ENCODE data around the gene ZNF578. TPM values are rescaled to one million over a fixed set of nuclear protein-coding genes. Genes with fewer than 3 reads are reported as not detected.

The ZNF578 gene
- total and polyA plus RNA-seq, 9 of the 15 experiments (the other 6 are each of a cell fraction or from before 2014, with no cell fraction given): 0.05 to 0.29 (median 0.15) TPM

DNA sequence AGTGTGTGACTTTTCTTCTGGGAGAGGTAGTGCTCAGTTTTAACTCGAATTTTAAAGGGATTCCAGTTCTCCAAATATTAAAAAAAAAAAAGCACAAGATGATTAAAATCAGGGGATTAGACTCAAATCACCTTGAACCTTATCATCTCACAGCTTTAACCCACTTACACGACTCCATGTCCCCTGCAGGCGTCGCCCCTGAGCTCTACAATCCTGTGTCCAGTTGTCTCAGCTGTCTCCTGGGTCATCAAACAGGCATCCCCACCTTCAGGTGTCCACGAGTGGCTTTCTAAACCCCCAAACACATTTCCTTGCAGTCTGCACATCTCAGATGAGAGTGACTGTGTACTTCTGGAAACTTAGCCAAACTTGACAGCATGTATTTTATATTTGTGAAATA, 88.3 kb downstream of the ZNF578 start:
- Histone ChIP-seq H3K9ac (ENCODE audit: insufficient read depth in 1 of 2, low read depth in 2 of 2, low read length in 2 of 2) (no peak overlapping the region), H3K36me3 (ENCODE audit: control insufficient read depth, insufficient read depth, low read length) (peaks cover 30% of the 10 kb centered on the region; the same call in 1 of the 3 replicates)
- no TSS peak for BruUV-seq (replicated peaks)

More for the DNA sequence above, 88.3 kb downstream of the ZNF578 start:
- DNase-seq (ENCODE audit: extremely low read depth in 1 of 4, low spot score in 3 of 4) (no peak), ATAC-seq (no peak), FAIRE-seq (no peak)
- Histone ChIP-seq H3K27me3 (ENCODE audit: control insufficient read depth in 2 of 2, insufficient read depth in 2 of 2, low read length in 2 of 2) (no peaks in the 10 kb centered on the region), H3K4me1 (replicated peaks in 1 of 2; ENCODE audit: control insufficient read depth in 2 of 2, insufficient read depth in 2 of 2, low read length in 2 of 2) (no peaks in the 10 kb centered on the region; a peak in 1 of 5 replicates), H4K20me1 (replicated peaks; ENCODE audit: control insufficient read depth, insufficient read depth, low read length) (no peaks in the 10 kb centered on the region), H3K9me1 (ENCODE audit: control insufficient read depth, insufficient read depth, low read length) (no peaks in the 10 kb centered on the region), H3K27ac (ENCODE audit: extremely low read depth, low read depth, low read length) (no peak overlapping the region), H3K79me2 (ENCODE audit: control insufficient read depth, insufficient read depth, low read length) (0 out of 3 replicates have a peak, but pooled peaks cover 6% of the 10 kb centered on the region), H3K4me3 (no peak overlapping the region), H3K4me2 (ENCODE audit: insufficient read depth, low read length) (no peak overlapping the region), H2AFZ (ENCODE audit: low read depth, low read length) (no peak overlapping the region), H3K9me3 (replicated peaks; ENCODE audit: control insufficient read depth, insufficient read depth, low read depth, low read length) (no peaks in the 10 kb centered on the region)
- TF ChIP-seq, protein P1, sequence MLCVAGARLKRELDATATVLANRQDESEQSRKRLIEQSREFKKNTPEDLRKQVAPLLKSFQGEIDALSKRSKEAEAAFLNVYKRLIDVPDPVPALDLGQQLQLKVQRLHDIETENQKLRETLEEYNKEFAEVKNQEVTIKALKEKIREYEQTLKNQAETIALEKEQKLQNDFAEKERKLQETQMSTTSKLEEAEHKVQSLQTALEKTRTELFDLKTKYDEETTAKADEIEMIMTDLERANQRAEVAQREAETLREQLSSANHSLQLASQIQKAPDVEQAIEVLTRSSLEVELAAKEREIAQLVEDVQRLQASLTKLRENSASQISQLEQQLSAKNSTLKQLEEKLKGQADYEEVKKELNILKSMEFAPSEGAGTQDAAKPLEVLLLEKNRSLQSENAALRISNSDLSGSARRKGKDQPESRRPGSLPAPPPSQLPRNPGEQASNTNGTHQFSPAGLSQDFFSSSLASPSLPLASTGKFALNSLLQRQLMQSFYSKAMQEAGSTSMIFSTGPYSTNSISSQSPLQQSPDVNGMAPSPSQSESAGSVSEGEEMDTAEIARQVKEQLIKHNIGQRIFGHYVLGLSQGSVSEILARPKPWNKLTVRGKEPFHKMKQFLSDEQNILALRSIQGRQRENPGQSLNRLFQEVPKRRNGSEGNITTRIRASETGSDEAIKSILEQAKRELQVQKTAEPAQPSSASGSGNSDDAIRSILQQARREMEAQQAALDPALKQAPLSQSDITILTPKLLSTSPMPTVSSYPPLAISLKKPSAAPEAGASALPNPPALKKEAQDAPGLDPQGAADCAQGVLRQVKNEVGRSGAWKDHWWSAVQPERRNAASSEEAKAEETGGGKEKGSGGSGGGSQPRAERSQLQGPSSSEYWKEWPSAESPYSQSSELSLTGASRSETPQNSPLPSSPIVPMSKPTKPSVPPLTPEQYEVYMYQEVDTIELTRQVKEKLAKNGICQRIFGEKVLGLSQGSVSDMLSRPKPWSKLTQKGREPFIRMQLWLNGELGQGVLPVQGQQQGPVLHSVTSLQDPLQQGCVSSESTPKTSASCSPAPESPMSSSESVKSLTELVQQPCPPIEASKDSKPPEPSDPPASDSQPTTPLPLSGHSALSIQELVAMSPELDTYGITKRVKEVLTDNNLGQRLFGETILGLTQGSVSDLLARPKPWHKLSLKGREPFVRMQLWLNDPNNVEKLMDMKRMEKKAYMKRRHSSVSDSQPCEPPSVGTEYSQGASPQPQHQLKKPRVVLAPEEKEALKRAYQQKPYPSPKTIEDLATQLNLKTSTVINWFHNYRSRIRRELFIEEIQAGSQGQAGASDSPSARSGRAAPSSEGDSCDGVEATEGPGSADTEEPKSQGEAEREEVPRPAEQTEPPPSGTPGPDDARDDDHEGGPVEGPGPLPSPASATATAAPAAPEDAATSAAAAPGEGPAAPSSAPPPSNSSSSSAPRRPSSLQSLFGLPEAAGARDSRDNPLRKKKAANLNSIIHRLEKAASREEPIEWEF (CRISPR knock-in tag; IDR thresholded peaks at IDR 0.05): no peak
- TF ChIP-seq FIP1L1 (IDR thresholded peaks at IDR 0.05; ENCODE audit: low read depth, low read length, poor library complexity, severe bottlenecking): no peak
- TF ChIP-seq, protein P2, sequence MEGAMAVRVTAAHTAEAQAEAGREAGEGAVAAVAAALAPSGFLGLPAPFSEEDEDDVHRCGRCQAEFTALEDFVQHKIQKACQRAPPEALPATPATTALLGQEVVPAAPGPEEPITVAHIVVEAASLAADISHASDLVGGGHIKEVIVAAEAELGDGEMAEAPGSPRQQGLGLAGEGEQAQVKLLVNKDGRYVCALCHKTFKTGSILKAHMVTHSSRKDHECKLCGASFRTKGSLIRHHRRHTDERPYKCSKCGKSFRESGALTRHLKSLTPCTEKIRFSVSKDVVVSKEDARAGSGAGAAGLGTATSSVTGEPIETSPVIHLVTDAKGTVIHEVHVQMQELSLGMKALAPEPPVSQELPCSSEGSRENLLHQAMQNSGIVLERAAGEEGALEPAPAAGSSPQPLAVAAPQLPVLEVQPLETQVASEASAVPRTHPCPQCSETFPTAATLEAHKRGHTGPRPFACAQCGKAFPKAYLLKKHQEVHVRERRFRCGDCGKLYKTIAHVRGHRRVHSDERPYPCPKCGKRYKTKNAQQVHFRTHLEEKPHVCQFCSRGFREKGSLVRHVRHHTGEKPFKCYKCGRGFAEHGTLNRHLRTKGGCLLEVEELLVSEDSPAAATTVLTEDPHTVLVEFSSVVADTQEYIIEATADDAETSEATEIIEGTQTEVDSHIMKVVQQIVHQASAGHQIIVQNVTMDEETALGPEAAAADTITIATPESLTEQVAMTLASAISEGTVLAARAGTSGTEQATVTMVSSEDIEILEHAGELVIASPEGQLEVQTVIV (CRISPR knock-in tag; IDR thresholded peaks at IDR 0.05; ENCODE audit: borderline replicate concordance): no peak
- TF ChIP-seq ZNF311 (CRISPR knock-in tag; IDR thresholded peaks at IDR 0.05): no peak
- TF ChIP-seq, protein P3, sequence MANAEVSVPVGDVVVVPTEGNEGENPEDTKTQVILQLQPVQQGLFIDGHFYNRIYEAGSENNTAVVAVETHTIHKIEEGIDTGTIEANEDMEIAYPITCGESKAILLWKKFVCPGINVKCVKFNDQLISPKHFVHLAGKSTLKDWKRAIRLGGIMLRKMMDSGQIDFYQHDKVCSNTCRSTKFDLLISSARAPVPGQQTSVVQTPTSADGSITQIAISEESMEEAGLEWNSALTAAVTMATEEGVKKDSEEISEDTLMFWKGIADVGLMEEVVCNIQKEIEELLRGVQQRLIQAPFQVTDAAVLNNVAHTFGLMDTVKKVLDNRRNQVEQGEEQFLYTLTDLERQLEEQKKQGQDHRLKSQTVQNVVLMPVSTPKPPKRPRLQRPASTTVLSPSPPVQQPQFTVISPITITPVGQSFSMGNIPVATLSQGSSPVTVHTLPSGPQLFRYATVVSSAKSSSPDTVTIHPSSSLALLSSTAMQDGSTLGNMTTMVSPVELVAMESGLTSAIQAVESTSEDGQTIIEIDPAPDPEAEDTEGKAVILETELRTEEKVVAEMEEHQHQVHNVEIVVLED (CRISPR knock-in tag; IDR thresholded peaks at IDR 0.05): no peak
- no peak for TF ChIP-seq ZNF785 (CRISPR knock-in tag; IDR thresholded peaks at IDR 0.05)
- no peak for TF ChIP-seq SOX6 (IDR thresholded peaks at IDR 0.05)
- TF ChIP-seq MCM3 (IDR thresholded peaks at IDR 0.05): no peak
- TF ChIP-seq SMAD3 (CRISPR knock-in tag; conservative IDR thresholded peaks at IDR 0.05): no peak
- no peak for TF ChIP-seq CAMTA2 (CRISPR knock-in tag; conservative IDR thresholded peaks at IDR 0.05)
- no peak for TF ChIP-seq PTTG1 (tag; IDR thresholded peaks at IDR 0.05; ENCODE audit: low read depth)
- ChIA-PET CTCF (ENCODE audit: low intra/inter-chr PET ratio) (no interaction called here), POLR2A (interaction anchor here (0.6 kb wide), 1 partner anchor 138 kb away, joined by 3 read pairs; no protein-coding TSS in a partner anchor)
- 71% methylated on average over 5 of the region's 5 CpGs for WGBS (ENCODE audit: insufficient coverage, low coverage, missing lambda C conversion rate)
- in situ Hi-C loops (cut with MboI): no loop called here
- intact Hi-C loops (cut with micrococcal nuclease): no loop called here
